GM21367 (cell line): ENCODE measurements around the gene TMEM170A.

Experiments used
- ATAC-seq: cut with Tn5 transposase; IDR thresholded peaks from one replicate; pipeline ENCODE4 v1.9.1; 2021; ENCODE audit not compliant: unreplicated experiment

Gene TMEM170A

DNA sequence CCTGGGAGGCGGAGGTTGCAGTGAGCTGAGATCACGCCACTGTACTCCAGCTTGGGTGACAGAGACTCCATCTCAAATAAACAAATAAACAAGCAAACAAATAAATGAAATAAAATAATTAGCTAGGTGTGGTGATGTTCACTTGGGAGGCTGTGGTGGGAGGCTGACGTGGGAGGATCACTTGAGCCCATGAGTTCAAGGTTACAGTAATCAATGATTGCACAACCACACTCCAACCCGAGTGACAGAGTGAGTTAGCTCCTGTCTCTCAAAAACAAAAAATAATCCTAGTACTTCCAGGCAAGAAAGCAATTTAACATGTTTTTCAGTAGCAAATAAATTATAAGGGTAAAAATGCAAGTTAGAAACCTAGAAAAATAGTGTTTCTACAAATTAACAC is 57.5 kb downstream of the TMEM170A start:
- ATAC-seq: no peak

DNA sequence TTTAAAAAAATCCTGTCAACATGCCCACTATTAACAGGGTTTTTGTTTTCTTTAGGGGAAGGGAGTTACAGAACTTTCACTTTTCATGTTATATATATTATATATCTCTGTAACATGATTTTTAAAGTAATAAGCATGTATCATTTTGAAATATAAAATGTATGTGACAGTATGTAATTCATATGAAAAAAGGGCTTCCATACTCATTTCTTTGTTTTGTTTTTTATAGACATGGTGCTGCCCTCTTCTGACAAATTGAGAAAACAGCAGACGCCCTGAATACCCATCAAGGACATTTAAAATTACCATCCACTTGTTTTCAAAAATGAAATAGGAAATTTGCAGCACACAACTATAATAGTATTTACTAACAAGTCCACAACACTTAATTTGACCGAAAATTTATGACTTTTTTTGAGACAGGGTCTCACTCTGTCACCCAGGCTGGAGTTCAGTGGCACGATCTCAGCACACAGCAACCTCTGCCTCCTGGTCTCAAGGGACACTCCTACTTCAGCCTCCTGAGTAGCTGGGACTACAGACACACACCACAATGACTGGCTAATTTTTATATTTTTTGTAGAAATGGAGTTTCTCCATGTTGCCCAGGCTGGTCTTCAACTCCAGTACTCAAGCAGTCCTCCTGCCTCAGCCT is 61.5 kb downstream of the TMEM170A start:
- no peak for ATAC-seq

DNA sequence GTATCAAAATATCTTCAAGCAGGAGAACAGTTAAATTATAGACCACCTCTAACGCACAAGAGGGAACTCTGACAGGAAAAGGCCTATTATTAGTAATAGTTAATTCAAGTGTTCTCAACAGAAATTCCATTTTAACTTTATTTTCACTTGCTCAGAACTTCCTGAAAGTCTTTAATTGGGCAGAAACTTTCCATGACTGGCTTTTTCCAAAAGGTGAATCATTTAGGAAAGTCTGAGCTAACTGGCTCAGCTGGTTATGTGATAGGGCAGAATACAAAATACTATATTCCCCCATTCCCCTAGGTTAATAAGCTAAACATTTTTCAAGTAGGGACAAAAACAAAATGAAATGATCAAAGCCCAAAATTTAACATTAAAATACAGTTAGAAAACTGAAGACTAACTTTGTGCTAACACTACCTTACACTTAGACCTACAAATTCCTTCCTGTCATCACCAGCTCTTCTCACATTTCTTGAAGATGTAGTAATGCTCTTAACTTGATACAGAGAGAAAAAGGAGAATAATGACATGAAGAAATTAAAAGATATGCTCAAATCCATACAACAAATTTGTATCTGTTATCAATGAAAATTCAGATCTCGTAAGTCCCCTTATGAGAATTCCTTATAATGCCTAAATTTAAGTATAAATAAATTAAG is 62.2 kb downstream of the TMEM170A start:
- no peak for ATAC-seq

DNA sequence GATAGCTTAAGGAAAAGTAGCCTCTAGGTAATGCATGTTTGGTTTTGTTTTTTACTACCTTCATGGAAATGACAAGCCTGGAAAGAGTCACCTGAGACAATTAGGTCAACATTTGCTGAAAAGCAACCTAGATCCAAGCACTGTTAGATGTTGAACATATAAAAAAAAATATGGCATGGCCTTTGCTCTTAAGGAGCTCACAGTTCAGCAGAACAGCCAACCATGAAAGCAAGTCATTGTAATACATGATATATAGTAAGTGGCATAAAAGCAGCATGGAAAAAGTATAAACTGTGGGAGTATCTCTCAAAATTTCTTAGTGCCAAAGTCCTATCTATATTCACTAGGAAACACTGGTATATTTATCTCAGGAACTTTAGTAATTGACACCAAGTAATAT is 62.8 kb downstream of the TMEM170A start:
- ATAC-seq: no peak

DNA sequence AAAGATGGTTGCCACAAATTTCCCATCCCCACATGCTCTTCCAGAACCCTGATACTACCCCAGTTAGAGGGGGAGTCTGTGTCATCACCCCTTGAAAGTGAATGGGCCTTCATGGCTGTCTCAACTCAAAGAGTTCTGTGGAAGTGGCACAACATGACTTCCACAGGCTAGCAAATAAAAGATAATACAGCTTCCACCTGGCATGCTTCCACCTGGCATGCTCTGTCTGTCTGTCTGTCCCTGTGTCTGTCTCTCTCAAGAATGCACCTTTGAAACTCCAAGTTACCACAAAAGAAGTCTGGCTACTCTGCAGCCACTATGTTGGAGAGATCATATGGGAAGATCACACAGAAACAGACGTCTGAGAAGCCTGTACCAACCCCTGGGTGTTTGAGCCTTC is 66.2 kb downstream of the TMEM170A start:
- no peak for ATAC-seq

DNA sequence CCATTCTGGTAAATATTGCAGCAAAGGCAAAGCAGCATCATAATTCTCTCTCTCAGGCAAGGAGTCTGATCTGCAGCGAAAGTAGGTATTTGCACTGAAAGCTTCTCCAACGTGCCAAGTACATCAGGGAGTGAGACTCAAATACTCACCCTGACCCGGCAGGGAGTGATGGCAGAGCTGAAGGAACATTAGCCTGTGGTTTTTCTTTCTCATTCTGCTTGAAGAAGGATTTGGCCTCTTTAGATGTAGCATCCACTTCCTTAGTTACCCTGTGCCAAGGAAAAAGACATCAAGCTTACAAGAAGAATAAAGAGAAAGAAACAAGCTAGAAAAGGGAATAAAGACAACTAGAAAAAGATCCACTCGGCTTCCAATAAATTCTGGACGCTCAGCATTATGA is 69.5 kb downstream of the TMEM170A start:
- no peak for ATAC-seq
